Muscle of back (tissue), 13 donors: ENCODE results near the gene TYSND1. TPM values are rescaled to one million over a fixed set of nuclear protein-coding genes. Genes with fewer than 3 reads are reported as not detected.
"Not testable (repeated sequence)": the region's sequence is repeated elsewhere in the genome, so short reads cannot be mapped to it uniquely, and the experiment has no call there.

Experiments used
- DNase-seq, 3 donors: peaks; one replicate each; pipeline versions ENCODE4 v3.0.0 to v3.0.0-alpha.2; 2013
- long read RNA-seq, 9 donors: transcript quantifications; one replicate each; lab custom pipeline, GENCODE V29; 2026
- polyA plus RNA-seq, 10 donors: library from polyadenylated mRNA; unstranded; fragments of 120-200 nt; gene quantifications; one replicate each; pipeline ENCODE4 v1.2.1, GENCODE V29; 2013; ENCODE audit not compliant: insufficient read length in 10 of 10

TYSND1 gene, protein sequence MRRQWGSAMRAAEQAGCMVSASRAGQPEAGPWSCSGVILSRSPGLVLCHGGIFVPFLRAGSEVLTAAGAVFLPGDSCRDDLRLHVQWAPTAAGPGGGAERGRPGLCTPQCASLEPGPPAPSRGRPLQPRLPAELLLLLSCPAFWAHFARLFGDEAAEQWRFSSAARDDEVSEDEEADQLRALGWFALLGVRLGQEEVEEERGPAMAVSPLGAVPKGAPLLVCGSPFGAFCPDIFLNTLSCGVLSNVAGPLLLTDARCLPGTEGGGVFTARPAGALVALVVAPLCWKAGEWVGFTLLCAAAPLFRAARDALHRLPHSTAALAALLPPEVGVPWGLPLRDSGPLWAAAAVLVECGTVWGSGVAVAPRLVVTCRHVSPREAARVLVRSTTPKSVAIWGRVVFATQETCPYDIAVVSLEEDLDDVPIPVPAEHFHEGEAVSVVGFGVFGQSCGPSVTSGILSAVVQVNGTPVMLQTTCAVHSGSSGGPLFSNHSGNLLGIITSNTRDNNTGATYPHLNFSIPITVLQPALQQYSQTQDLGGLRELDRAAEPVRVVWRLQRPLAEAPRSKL
- 1 to 10 TPM; 3.2 to 6.4 (median 4.6) TPM for polyA plus RNA-seq
- long read RNA-seq, donor 1, partial matches to known transcripts = 0 of 2 reads
- long read RNA-seq, donor 1, other reads (novel, unspliced or antisense) = 0 of 2 reads
- long read RNA-seq, donor 2, partial matches to known transcripts = 0 of 1 reads
- long read RNA-seq, donor 2, other reads (novel, unspliced or antisense) = 0 of 1 reads
- long read RNA-seq, donor 3 = 0 reads
- long read RNA-seq, donor 4, partial matches to known transcripts = 0 of 1 reads
- long read RNA-seq, donor 4, other reads (novel, unspliced or antisense) = 0 of 1 reads
- long read RNA-seq, donor 5, partial matches to known transcripts = 8 of 11 reads
- long read RNA-seq, donor 5, other reads (novel, unspliced or antisense) = 0 of 11 reads
- long read RNA-seq, donor 6, partial matches to known transcripts = 0 of 3 reads
- long read RNA-seq, donor 6, other reads (novel, unspliced or antisense) = 0 of 3 reads
- long read RNA-seq, donor 7, transcript TYSND1-201 (4 exons, 3,644 nt) = major isoform, 5 of 5 reads
- long read RNA-seq, donor 7, partial matches to known transcripts = 0 of 5 reads
- long read RNA-seq, donor 7, other reads (novel, unspliced or antisense) = 0 of 5 reads
- long read RNA-seq, donor 8, partial matches to known transcripts = 5 of 6 reads
- long read RNA-seq, donor 8, other reads (novel, unspliced or antisense) = 0 of 6 reads
- long read RNA-seq, donor 9 = 0 reads

DNA sequence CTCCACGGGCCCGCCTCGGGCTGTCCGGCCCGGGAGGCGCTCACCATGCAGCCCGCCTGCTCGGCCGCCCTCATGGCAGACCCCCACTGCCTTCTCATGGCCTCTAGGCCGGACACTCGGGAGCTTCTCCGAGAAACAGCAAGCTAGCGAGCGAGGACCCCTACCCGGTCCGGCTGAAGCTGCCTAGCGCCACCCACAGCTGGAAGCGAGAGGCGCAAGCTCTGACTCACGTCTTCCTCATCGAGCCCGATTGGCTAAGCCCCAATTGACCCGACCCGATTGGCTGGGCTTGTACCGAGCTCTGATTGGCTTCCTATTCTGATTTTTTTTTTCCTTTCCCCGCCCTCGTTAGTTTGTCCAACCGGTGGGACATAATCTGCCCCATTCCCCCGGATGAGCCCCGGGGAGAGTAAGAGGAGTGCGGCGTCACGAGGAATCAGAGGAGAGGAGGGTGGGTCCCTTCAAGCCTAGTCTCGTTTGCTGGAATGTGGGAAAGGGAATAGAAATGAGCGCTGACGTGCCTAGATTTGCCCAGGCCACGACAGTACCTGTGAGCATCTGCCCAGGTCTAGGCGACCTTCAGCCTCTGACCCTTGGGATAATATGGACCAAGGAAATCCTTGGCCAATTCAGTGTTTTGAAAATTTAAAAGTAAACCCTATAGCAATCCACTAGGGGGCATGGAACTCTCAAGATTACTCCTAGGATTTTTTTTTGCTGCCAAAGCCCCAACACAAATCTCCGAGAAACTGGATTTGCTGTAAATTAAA, at the start of gene TYSND1:
TSS of gene TYSND1 (minus strand) at position 212 of the 770 bp plus-strand sequence. CDS start at position 98, 114 bp downstream.
- DNase-seq = peak; percentile 99

DNA sequence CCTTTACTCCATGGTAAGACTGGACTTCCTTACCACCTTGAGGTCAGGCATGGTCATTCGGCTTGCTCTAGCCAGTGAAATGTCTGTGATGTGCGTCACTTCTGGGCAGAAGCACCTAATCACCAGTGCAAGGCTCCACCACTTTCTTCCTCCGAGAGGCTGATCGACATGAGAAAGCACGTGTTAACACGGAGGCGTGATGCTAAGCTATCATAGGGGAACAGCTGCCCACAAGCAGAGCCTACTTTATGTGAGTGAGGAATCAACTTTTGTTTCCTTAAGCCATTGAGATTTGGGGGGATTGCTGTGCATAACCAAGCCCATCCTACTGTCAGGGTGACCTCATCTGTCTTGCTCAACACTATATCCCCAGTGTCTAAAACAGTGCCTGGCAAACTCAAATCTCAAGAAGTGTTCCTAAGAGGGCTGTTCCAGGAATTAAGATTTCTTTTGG, 46.9 kb upstream of the TYSND1 start:
- DNase-seq = peak in 1 of 3 donors; percentile 17

DNA sequence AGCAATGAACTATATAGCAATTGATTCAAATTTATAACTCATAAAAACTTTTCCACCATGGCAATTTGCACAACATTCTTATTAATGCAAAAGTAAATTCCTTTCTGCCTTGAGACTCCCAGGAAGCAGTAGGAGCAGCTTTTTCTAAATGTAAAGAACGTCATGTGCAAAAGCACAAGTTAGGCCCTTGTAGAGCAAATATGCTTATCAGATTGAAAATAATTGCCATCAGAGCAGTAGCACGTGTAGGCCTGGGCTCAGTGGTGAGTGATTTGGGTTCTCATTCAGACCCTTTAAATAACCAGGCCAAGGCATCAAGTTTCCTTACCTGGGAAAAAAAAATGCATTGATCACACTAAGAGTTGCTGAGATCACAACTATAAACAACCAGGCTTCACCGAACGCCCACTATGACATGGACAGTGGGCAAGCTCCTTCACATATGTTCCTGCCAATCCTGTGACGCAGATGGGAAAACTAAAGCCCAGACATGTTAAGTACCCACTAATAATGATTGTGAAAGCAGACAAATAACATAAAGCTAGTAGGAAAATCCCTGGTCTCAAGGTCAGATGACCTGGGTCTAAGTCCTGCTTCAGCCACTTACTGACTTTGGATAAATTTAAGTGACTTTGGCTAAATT, 45.9 kb upstream of the TYSND1 start:
- peak in 2 of 3 donors; percentile 53 to 67 for DNase-seq

DNA sequence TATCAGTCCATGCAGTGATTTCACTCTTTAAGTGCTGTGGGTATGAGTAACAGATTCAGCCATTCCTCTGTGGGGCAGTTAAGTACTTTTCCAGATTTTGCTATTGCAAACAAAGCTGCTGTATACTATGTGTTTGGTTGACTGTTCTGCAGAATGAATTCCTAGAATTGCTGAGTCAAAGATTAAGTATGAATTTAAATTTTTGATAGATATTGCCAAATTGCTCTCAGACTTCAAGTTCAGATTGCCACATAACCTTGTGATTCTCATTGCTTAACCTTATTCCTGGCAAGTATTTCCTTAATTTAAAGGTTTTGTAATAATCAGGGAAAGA, 45.4 kb upstream of the TYSND1 start:
- DNase-seq = peak in 2 of 3 donors; percentile 75 to 88

DNA sequence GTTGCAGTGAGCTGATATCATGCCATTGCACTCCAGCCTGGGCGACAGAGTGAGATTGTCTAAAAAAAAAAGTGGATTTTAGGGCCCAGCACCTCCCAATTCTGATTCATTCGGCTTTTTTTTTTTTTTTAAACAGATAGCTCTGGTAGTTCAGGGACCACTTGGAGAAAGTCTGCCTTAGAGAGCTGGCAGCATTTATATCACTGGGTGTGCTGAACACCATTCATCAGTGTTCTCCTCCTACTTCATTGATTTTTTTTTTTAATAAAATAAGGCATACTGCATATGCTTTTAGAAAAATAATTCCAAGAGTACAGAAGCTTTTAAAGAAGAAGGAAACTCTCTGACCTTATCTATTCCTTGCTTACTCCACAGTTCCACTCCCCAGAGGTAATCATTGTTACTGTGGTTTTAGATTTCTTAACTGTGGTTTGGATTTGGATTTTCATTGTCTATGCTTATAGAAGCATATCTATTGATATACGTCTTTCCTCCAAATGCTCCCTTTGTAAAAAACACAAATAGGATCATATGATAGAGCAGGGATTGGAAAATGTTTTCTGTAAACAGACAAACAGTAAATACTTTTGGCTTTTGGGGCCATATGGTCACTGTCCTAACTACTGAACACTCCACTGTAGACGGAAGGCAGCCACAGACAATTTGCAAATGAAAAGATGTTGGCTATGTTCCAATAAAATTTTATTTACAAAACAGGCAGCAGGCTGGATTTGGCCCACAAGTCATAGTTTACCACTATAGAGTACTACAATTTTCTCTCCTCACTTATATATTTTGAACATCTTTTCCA, 44.9 kb upstream of the TYSND1 start:
- peak in 1 of 3 donors; percentile 31 for DNase-seq

DNA sequence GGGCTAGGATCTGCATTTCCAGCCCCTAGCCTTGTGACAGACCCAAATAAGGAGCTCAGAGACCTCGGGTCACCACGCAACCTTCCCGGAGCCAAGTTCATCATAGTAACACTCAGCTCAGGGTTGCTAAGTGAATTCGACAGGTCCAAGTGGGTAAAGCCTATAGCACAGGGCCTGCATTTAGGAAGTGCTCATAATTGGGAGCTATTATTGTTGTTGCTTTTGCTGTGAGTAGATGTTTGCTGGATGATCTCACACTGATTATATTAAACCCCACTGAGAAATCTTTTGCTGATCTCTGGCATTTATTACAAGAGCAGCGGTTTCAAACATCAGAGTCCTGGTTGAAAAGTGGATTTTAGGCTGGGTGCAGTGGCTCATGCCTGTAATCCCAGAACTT, 44.1 kb upstream of the TYSND1 start:
- DNase-seq = peak in 1 of 3 donors; percentile 23

DNA sequence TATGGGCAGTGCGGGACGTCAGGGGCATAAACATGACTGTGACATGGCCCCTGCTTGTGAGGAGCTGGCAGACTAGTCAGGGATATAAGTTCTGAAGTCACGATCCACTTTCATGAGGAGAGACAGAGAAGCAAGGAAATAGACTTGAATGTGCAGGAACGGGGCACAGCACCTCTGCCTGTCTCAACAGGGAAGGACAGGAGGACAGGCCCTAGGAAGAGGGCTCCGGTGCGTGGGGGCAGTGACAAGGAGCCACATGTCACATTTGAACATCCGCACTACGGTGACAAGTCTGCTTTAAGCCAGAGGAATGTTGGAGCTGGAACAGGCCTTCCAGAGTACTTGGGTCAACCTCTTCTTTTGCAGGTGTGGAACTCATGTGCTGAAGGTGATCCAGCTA, 43.6 kb upstream of the TYSND1 start:
- DNase-seq = no peak

DNA sequence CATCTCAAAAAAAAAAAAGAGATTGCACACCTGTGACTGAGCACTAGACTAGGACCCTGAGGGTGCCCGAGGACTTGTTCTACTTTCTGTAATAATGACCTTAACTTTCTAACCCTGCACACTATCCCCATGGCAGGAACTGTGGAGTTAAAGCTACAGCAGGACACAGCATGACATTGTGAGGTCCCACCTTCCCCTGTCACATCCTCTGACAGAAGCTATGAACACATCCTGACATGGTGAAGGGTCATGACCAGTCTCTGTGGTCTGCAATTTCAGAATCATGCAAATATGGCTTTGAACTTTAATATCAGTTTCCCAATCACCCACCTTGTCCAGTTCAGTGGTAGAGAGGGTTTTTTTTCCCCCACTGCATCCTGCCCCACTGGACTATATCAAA, 42.3 kb upstream of the TYSND1 start:
- no peak for DNase-seq

DNA sequence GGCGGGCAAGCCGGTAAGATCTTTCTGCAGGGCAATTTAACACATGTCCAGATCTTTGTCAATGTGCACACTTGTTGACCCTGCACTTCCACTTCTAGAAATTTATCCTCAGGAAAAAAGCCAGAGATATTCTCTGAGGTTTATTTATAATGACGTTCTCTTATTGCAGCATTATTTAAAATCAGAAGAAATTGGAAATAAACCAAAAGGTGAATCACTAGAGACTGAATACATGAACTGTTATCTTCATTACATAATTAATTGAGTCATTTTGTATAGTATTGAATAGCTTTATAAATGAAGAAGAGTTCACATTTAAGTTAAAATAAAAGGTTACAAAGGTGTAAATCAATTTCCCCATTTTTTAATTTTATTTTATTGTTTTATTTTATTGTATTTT, 40.1 kb upstream of the TYSND1 start:
- DNase-seq = no peak

DNA sequence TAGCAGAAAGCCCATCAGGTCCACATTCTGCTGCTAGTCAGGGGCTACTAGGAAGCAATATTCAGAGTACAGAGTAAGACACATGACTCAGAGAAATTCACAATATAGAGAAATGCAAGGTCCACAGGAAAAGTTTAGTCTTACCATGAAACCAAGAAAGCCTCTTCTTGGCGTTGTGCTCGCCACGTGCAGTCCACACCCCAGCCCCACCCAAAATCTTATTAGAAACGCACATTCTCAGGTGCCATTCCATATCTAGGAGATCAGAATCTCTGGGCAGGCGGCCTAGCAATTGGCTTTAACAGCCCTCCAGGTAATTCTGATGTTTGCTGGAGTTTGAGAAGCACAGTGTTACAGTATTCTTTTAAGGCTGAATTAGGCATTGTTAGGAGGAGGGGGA, 39.6 kb upstream of the TYSND1 start:
- no peak for DNase-seq

DNA sequence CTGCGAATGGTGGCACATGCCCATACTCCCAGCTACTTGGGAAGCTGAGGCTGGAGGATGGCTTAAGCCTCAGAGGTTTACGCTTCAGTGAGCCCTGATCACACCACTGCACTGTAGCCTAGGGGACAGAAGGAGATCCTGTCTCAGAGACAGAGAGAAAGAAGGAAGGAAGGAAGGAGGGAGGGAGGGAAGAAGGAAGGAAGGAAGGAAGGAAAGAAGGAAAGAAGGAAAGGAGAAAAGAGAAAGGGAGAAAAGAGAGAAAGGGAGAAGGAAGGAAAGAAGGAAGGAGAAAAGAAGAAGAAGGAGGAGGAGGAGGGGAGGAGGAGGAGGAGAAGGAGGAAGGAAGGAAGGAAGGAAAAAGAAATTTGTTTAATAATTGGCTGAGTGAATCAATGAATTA, 36.8 kb upstream of the TYSND1 start:
- no peak for DNase-seq

DNA sequence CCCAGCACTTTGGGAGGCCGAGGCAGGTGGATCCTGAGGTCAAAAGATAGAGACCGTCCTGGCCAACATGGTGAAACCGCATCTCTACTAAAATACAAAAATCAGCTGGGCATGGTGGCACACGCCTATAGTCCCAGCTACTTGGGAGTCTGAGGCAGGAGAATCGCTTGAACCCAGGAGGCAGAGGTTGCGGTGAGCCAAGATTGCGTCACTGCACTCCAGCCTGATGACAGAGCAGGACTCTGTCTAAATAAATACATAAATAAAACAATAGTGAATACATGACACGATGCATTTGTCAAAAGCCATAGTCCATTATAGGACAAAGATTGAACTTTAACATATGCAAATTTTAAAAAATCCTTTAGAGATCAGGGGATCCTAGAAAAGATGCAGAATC, 32.7 kb upstream of the TYSND1 start:
- not testable (repeated sequence) for DNase-seq

DNA sequence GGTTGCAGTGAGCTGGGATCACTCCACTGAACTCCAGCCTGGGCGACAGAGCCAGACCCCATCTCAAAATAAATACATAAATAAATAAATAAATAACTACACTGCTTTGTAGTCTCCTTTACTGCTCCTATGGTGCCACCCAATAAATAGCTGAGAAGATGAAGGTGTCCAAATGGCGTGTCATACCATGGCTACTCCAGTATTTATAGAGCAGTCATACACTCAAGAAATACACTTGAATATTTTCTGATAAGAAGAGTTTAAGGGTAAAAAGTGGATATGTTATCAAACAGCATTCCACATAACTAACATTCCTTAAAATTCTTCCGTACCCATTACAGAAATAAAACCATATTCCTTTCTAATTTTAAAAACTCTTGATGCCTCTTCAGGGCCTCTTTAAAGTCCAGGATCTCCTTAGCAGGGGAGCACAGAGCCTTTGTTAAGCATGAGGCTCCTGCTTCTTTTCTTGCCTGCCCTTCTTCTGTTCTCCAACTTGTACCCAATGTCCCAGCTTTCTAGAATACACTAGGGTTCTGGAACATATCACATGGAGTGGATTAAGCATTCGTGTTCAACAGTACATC, 31.7 kb upstream of the TYSND1 start:
- DNase-seq = no peak

DNA sequence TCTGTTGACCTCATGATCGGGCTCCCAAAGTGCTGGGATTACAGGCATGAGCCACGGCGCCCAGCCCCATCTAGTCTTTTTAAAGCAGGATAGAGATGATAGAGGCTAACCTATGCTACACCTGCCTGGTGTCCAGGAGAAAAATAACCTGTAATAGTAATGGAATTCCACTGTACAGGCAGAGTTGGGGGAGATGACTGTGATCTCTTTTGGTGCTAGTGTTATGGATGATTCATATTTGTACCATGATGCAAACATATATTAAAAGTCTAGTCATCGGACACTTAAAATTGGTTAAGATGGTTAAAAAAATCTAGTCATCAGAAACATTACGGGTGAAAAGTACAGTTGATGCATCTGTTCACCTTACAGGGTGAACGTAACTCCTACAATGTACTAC, 29.9 kb upstream of the TYSND1 start:
- DNase-seq = no peak

DNA sequence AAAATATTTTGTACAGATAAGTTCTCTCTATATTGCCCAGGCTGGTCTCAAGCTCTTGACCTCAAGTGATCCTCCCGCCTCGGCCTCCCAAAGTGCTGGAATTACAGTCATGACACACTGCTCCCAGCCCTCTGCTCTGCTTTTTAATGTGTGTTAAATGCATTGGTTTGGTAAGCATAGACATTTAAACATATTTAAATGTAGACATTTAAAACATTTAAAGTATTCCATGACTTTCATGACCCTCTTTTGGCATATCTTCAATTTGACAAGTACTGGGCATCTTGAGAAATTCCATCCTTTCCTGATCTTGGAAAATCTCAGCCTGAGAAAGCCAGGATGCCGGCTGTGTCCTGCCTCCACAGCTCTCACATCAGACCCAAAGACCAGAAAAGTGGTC, 29.0 kb upstream of the TYSND1 start:
- DNase-seq = no peak

DNA sequence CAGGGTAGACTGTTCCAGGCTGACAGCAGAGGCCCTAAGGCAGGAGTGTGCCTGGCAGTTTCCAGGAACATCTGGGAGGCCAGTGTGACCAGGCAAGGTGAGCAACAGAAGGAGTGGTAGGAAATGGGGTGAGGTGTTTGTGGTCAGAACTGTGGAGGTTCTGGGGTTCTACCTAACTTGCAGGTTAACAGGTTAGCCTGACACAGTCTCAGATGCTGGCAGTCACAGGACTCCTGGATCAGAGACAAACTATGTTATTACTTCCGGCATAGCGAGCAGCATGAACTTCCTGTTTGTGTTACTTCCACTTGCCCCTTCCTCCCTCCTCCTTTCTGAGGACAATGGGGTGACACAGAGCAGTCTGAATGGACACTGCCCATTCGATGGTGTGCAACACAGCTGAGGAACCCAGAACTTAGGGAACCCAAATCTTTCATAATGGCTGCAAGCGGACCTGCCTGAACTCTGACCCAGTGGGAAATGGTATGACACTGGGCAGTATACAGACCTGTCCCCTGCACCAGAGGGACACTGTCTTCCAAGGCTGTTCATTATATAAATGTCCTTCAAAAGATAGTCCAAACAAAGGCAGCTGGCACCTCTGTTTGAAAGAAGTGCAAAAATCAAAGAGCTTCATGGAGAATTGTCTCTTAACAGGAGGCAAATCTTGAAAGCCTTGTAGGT, 27.7 kb upstream of the TYSND1 start:
- DNase-seq = no peak

DNA sequence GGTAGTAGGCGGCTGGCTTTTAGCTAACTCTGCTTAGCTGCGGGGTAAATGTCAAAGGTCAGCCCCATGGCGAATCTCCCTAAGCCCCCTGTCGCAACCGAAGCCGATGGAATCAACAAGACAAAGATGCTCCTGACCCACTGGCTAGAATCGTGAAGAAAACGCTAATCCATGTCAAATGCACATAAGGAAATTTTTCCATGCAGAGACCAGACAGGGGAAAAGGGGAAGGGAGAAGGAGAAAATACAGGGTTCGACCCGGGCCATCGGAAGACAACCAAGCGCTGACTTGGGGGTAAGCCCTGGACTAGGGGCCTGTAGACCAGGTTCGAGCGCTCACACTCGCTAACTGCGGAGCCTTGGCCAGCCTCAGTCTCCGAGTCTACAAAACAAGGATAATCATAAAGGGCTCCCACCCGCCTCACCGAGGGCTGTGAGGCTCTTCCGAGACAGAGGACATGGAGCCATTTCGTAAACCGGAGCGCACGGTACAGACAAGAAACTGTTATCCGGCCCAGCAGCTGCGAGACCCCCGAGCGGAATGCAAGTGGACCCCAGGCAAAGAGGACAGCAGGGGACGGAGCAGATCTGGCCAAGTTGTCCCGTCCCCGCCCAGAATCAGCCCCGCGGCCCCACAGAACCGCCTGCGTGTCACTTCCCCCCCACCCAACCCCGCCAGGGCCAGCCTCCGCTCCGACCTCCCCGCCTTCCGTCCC, 23.3 kb upstream of the TYSND1 start:
- DNase-seq = peak in 1 of 3 donors; percentile 43

DNA sequence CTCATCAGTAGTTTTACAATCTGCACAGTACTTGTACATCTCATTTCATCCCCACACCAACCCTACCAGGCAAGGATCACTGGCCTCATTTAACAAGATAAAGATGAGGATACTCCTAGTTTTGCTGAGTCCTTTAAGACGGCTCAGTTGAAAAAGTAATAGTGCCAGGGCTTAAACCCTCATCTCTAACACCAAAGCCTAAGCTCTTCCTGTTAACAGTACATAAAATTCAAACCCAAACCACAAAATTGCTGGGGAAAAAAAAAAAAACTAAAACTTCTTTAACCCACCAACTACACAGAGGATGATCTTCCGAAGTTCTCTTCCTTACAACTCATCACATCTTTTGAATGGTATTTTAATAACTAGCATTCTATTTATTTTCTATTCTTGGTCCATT, 22.5 kb upstream of the TYSND1 start:
- DNase-seq = no peak
